K562 (cell line): ENCODE results near the gene FUT8. TPM values are rescaled to one million over a fixed set of nuclear protein-coding genes. Genes with fewer than 3 reads are reported as not detected.

Source experiments
- ATAC-seq: fragments of 200-7000 bp; cut with Tn5 transposase; 3 replicates; pipeline ENCODE4 v1.9.1; 2020; ENCODE audit warnings: moderate library complexity
- BruUV-seq: library from RNA; stranded (reverse); fragments of 400-500 nt; replicated peaks from 2 replicates; lab custom pipeline; 2021; lab: Mats Ljungman, UMichigan
- CTCF ChIA-PET: fragments of 300-600 bp; formaldehyde crosslinking; extraction: SDS; loops from one replicate; lab custom pipeline; 2021; ENCODE audit warnings: low intra/inter-chr PET ratio; lab: Yijun Ruan, JAX
- POLR2A ChIA-PET: fragments of 300-600, 350-650 bp; sonication (Branson Sonifier 250); formaldehyde crosslinking; extraction: SDS; loops from one replicate; lab custom pipeline; 2021; ENCODE audit warnings: antibody characterized with exemption, inconsistent platforms; lab: Yijun Ruan, JAX
- DNase-seq, 4 experiments: peaks; one replicate each; pipeline versions ENCODE4 v3.0.0 to v3.0.0-alpha.2; 2011 to 2018; ENCODE audit warnings: low spot score in 3 of 4, mixed read lengths in 3 of 4; ENCODE audit errors: extremely low read depth in 1 of 4
- FAIRE-seq: peaks from 2 replicates; lab custom pipeline; 2011; peaks lifted over from hg19 to GRCh38; lab: Jason Lieb, UNC
- H2AFZ ChIP-seq: 2 replicates; pipeline ENCODE4 v1.6.0; 2011; ENCODE audit warnings: low read depth, low read length, control low read depth, inconsistent platforms
- H3K27ac ChIP-seq: fragments of 200-600 bp; 3 replicates; pipeline ENCODE4 v1.8.0; 2011; ENCODE audit warnings: low read depth, mild to moderate bottlenecking, control low read depth, inconsistent platforms, low read length, moderate library complexity, mixed read lengths; ENCODE audit errors: extremely low read depth
- H3K27me3 ChIP-seq, 2 experiments: fragments of 300-600 bp in 1 of 2; 2 replicates in 1 of 2; 3 replicates in 1 of 2; pipeline versions ENCODE4 v1.6.0 to v1.8.0; 2011; ENCODE audit warnings: inconsistent platforms in 2 of 2, low read length in 2 of 2, mild to moderate bottlenecking in 1 of 2, mixed read lengths in 1 of 2, moderate library complexity in 1 of 2; ENCODE audit not compliant: control insufficient read depth in 2 of 2, insufficient read depth in 2 of 2
- H3K36me3 ChIP-seq: fragments of 300-600 bp; 3 replicates; pipeline ENCODE4 v1.8.0; 2011; ENCODE audit warnings: mild to moderate bottlenecking, low read length, inconsistent platforms; ENCODE audit not compliant: control insufficient read depth, insufficient read depth
- H3K4me1 ChIP-seq, 2 experiments: fragments of 200-600 bp in 1 of 2; replicated peaks in 1 of 2; 2 replicates in 1 of 2; 3 replicates in 1 of 2; pipeline versions ENCODE4 v1.5.1 to v1.8.0; 2011; ENCODE audit warnings: inconsistent platforms in 2 of 2, low read length in 2 of 2, mild to moderate bottlenecking in 1 of 2, mixed read lengths in 1 of 2, moderate library complexity in 1 of 2; ENCODE audit not compliant: control insufficient read depth in 2 of 2, insufficient read depth in 2 of 2
- H3K4me2 ChIP-seq: 2 replicates; pipeline ENCODE4 v1.6.1; 2011; ENCODE audit warnings: low read length, control low read depth, inconsistent platforms, mixed read lengths; ENCODE audit not compliant: insufficient read depth
- H3K4me3 ChIP-seq: fragments of 200-600 bp; sonication (generic), shearing (Covaris generic); 2 replicates; pipeline ENCODE4 v1.5.1; 2016; ENCODE audit warnings: control low read depth, inconsistent platforms
- H3K79me2 ChIP-seq: fragments of 200-600 bp; 3 replicates; pipeline ENCODE4 v1.8.0; 2011; ENCODE audit warnings: low read length, inconsistent platforms; ENCODE audit not compliant: control insufficient read depth, insufficient read depth
- H3K9ac ChIP-seq, 2 experiments: 2 replicates each; pipeline versions ENCODE4 v1.6.0 to v1.6.1; 2011; ENCODE audit warnings: low read depth in 2 of 2, low read length in 2 of 2, control low read depth in 1 of 2, inconsistent platforms in 1 of 2, mild to moderate bottlenecking in 1 of 2, mixed read lengths in 1 of 2; ENCODE audit not compliant: insufficient read depth in 1 of 2
- H3K9me1 ChIP-seq: one replicate; pipeline ENCODE4 v1.6.0; 2011; ENCODE audit warnings: inconsistent platforms, mild to moderate bottlenecking, low read length, moderate library complexity; ENCODE audit not compliant: control insufficient read depth, insufficient read depth
- H3K9me3 ChIP-seq: replicated peaks from 2 replicates; pipeline ENCODE4 v1.5.1; 2011; ENCODE audit warnings: low read depth, low read length, inconsistent platforms; ENCODE audit not compliant: control insufficient read depth, insufficient read depth
- H4K20me1 ChIP-seq: replicated peaks from 2 replicates; pipeline ENCODE4 v1.6.1; 2011; ENCODE audit warnings: low read length, inconsistent platforms, mixed read lengths; ENCODE audit not compliant: control insufficient read depth, insufficient read depth
- DACH1 ChIP-seq: fragments of 450-650 bp; IDR thresholded peaks from 2 replicates; pipeline ENCODE4 v1.6.1; 2018; ENCODE audit not compliant: partially characterized antibody
- SAP30 ChIP-seq: fragments of 200-600 bp; sonication (generic); IDR thresholded peaks from 2 replicates; pipeline ENCODE4 v1.6.1; 2012; ENCODE audit warnings: borderline replicate concordance, low read depth, mild to moderate bottlenecking, moderate library complexity, low read length, control low read depth, inconsistent platforms; ENCODE audit not compliant: insufficient read depth, poor library complexity, severe bottlenecking
- WGBS: fragments of 100-300 bp; shearing (Covaris generic); methylation state at CpG from one replicate; pipeline ENCODE4 v1.1.6; 2016; ENCODE audit warnings: low coverage, mixed read lengths; ENCODE audit not compliant: insufficient coverage; ENCODE audit errors: missing lambda C conversion rate; 5-methylcytosine and 5-hydroxymethylcytosine counted together
- in situ Hi-C: fragments of 300-500 bp; cut with MboI; formaldehyde crosslinking; loops from 4 replicates; pipeline ENCODE4 v1.15.0; 2018; ENCODE audit warnings: inconsistent platforms, mixed read lengths
- intact Hi-C: fragments of 100-400 bp; cut with micrococcal nuclease; formaldehyde crosslinking; loops from 2 replicates; pipeline ENCODE4 v1.14.2; 2022
- polyA plus RNA-seq, 8 experiments: library from polyadenylated mRNA; depleted of rRNA in 4 of 8; stranded (reverse) in 5 of 8; unstranded in 3 of 8; fragments of >200 nt; fragmentation: Nextera tagmentation in 2 of 8; fragmentation: Illumina TruSeq in 1 of 8; extraction: Ambion mirVana in 2 of 8; extraction: Trizol in 1 of 8; gene quantifications; 2 replicates each; pipeline versions ENCODE4 v1.2.1 to v1.2.3, GENCODE V29; 2011 to 2014; ENCODE audit warnings: inconsistent platforms in 1 of 8, missing spikeins in 1 of 8
- total RNA-seq, 7 experiments: library from RNA; depleted of rRNA in 6 of 7; stranded (reverse); fragments of >200 nt in 6 of 7; fragmentation: Illumina TruSeq in 2 of 7; extraction: Trizol in 2 of 7; gene quantifications; 2 replicates each; pipeline versions ENCODE4 v1.2.1 to v1.2.3, GENCODE V29; 2011 to 2021; ENCODE audit warnings: low replicate concordance in 1 of 7
- TF ChIP-seq, protein P1 (sequence below): fragments of 450-650 bp; IDR thresholded peaks from 2 replicates; pipeline ENCODE4 v1.7.1; 2018; ENCODE audit warnings: mild to moderate bottlenecking, low read depth; ENCODE audit not compliant: partially characterized antibody

FUT8 gene
- total and polyA plus RNA-seq, 9 of the 15 experiments (the other 6 are each of a cell fraction or from before 2014, with no cell fraction given), result 4.1 to 15.2 (median 7.8) TPM

DNA sequence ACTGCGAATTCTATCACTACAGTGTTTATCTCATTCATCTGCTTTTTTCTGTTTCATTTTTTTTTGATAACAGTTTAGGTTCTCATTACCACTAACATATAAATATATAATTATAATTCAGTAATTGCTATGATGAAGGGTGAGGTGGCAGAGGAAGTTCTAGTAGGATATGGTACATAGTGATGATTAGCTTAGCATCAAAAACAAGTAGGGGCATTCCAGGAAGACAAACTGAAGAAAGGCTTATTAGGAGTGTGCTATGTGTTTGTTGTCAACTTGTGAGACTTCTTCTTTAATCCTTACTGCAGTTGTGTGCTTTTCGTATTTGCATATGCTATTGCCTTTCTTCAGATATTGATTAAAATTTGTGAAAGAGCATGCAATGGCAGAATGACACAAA, 20.6 kb downstream of the FUT8 start (continued):
- TF ChIP-seq SAP30, result no peak

- H3K9me1 ChIP-seq, result no peaks in the 10 kb centered on the region
- peaks cover 33% of the 10 kb centered on the region for H3K79me2 ChIP-seq
- POLR2A ChIA-PET, result interaction anchor here (0.6 kb wide), 2 partner anchors 20 to 202 kb away, joined by 3 read pairs; no protein-coding TSS in a partner anchor
- H3K4me1 ChIP-seq, result peaks cover 6 to 41% of the 10 kb centered on the region in 2 experiments; a peak in 4 of 5 replicates
- H3K4me3 ChIP-seq, result no peak overlapping the region
- no peaks in the 10 kb centered on the region for H3K36me3 ChIP-seq
- BruUV-seq, result no TSS peak
- DNase-seq, result no peak
- ATAC-seq, result peak; percentile 51
- TF ChIP-seq, protein P1, sequence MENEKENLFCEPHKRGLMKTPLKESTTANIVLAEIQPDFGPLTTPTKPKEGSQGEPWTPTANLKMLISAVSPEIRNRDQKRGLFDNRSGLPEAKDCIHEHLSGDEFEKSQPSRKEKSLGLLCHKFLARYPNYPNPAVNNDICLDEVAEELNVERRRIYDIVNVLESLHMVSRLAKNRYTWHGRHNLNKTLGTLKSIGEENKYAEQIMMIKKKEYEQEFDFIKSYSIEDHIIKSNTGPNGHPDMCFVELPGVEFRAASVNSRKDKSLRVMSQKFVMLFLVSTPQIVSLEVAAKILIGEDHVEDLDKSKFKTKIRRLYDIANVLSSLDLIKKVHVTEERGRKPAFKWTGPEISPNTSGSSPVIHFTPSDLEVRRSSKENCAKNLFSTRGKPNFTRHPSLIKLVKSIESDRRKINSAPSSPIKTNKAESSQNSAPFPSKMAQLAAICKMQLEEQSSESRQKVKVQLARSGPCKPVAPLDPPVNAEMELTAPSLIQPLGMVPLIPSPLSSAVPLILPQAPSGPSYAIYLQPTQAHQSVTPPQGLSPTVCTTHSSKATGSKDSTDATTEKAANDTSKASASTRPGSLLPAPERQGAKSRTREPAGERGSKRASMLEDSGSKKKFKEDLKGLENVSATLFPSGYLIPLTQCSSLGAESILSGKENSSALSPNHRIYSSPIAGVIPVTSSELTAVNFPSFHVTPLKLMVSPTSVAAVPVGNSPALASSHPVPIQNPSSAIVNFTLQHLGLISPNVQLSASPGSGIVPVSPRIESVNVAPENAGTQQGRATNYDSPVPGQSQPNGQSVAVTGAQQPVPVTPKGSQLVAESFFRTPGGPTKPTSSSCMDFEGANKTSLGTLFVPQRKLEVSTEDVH, result no peak
- peak; percentile 26 for TF ChIP-seq DACH1
- intact Hi-C loops, result no loop called here
- WGBS, result 0% methylated on average over 1 of the region's 2 CpGs
- CTCF ChIA-PET, result no interaction called here
- peak overlapping the region; percentile 76 for H3K27ac ChIP-seq
- H3K27me3 ChIP-seq, result no peaks in the 10 kb centered on the region
- peak overlapping the region; percentile 69; the same call in 1 of the 2 replicates for H2AFZ ChIP-seq
- peak overlapping the region; percentile 23 for H3K4me2 ChIP-seq
- in situ Hi-C loops, result no loop called here
- no peaks in the 10 kb centered on the region for H4K20me1 ChIP-seq
- H3K9me3 ChIP-seq, result no peaks in the 10 kb centered on the region; the same call in none of the 2 replicates
- H3K9ac ChIP-seq, result peak overlapping the region in 1 of 2 experiments; percentile 56; a peak in 1 of 4 replicates
- FAIRE-seq, result no peak
These were observed 21.1 kb downstream of the FUT8 start for GRCh38 chr14:65433646-65434045.
